ENCODE measurements around the gene SPRYD3. TPM values are rescaled to one million over a fixed set of nuclear protein-coding genes. Genes with fewer than 3 reads are reported as not detected.

Gene SPRYD3
- polyA plus RNA-seq, 1 experiment = 15.4 TPM

DNA sequence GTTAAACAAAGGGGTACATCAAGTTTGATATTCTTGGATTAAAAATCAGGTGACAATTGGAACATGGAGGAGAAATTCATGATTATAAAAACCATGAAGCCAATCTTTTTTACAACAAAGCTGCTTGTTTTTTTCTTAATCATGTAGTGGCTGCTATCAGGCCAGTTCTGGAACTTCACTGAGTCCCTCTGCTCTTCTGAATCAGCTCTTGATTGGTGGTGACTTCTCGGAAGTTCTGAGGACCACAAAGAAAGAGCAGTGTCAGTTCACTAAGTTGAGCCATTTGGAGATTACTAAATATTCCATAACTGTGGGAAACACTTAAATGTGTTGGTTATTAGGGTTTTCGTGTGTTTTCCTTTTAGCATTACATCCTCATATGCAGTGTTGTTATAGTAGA, 64.5 kb downstream of the SPRYD3 start:
- POLR2A ChIA-PET = interaction anchor here (0.7 kb wide), 1 partner anchor 7 kb away, joined by 3 read pairs; no protein-coding TSS in a partner anchor
- Histone ChIP-seq H3K27ac (ENCODE audit: low read depth, low read length) (no peak overlapping the region), H3K9me3 (ENCODE audit: control insufficient read depth, insufficient read depth, low read length) (no peaks in the 10 kb centered on the region), H3K27me3 (ENCODE audit: control insufficient read depth, insufficient read depth, low read length) (no peaks in the 10 kb centered on the region), H3K4me3 (ENCODE audit: low read depth, low read length) (no peak overlapping the region)
- no peak for DNase-seq (ENCODE audit: low read depth, low spot score)
- CTCF ChIA-PET = interaction anchor here (0.6 kb wide), 1 partner anchor 897 kb away, joined by 3 read pairs; no protein-coding TSS in a partner anchor
- TF ChIP-seq, protein P1, sequence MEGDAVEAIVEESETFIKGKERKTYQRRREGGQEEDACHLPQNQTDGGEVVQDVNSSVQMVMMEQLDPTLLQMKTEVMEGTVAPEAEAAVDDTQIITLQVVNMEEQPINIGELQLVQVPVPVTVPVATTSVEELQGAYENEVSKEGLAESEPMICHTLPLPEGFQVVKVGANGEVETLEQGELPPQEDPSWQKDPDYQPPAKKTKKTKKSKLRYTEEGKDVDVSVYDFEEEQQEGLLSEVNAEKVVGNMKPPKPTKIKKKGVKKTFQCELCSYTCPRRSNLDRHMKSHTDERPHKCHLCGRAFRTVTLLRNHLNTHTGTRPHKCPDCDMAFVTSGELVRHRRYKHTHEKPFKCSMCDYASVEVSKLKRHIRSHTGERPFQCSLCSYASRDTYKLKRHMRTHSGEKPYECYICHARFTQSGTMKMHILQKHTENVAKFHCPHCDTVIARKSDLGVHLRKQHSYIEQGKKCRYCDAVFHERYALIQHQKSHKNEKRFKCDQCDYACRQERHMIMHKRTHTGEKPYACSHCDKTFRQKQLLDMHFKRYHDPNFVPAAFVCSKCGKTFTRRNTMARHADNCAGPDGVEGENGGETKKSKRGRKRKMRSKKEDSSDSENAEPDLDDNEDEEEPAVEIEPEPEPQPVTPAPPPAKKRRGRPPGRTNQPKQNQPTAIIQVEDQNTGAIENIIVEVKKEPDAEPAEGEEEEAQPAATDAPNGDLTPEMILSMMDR (IDR thresholded peaks at IDR 0.05; ENCODE audit: low read depth, low read length) = no peak

Small RNAs within 50 kb of the gene (small RNA-seq; reads per million reads assigned to genes)
- gene MIR6757 (ENCODE audit: insufficient read length, low read depth) = not detected

Other genes with a start within 250 kb of the SPRYD3 start
- gene KRT79, start 245.1 kb downstream of the SPRYD3 start, polyA plus RNA-seq (2011; rRNA removed) = 0.04 TPM in 1 of 2 replicates, not detected in the other
- not detected in 2 replicates for gene KRT78, start 230.4 kb downstream of the SPRYD3 start, polyA plus RNA-seq (2011; rRNA removed)
- gene KRT8, start 174.3 kb downstream of the SPRYD3 start, polyA plus RNA-seq (2011; rRNA removed) = 18.2 and 22.1 TPM in 2 replicates
- 71.6 and 85.6 TPM in 2 replicates for gene KRT18, start 130.3 kb downstream of the SPRYD3 start, polyA plus RNA-seq (2011; rRNA removed)
- gene EIF4B, start 72.9 kb downstream of the SPRYD3 start, polyA plus RNA-seq (2011; rRNA removed) = 548 and 645 TPM in 2 replicates
- 23.1 and 31.0 TPM in 2 replicates for gene TNS2, start 29.3 kb downstream of the SPRYD3 start, polyA plus RNA-seq (2011; rRNA removed)
- gene IGFBP6, start 18.3 kb upstream of the SPRYD3 start, polyA plus RNA-seq (2011; rRNA removed) = 182 and 274 TPM in 2 replicates
- gene SOAT2, start 24.1 kb upstream of the SPRYD3 start, polyA plus RNA-seq (2011; rRNA removed) = 0.06 TPM in 1 of 2 replicates, not detected in the other
- gene ZNF740, start 101.3 kb upstream of the SPRYD3 start, polyA plus RNA-seq (2011; rRNA removed) = 20.9 and 21.7 TPM in 2 replicates
- 18.9 and 21.6 TPM in 2 replicates for gene CSAD, start 101.5 kb upstream of the SPRYD3 start, polyA plus RNA-seq (2011; rRNA removed)
- gene ITGB7, start 127.9 kb upstream of the SPRYD3 start, polyA plus RNA-seq (2011; rRNA removed) = 0.15 and 0.19 TPM in 2 replicates
- gene RARG, start 152.8 kb upstream of the SPRYD3 start, polyA plus RNA-seq (2011; rRNA removed) = 20.1 and 25.6 TPM in 2 replicates
- gene ESPL1, start 188.9 kb upstream of the SPRYD3 start, polyA plus RNA-seq (2011; rRNA removed) = 1.6 and 2.1 TPM in 2 replicates
- 970 and 991 TPM in 2 replicates for gene PFDN5, start 216.2 kb upstream of the SPRYD3 start, polyA plus RNA-seq (2011; rRNA removed)
- 47.8 and 63.2 TPM in 2 replicates for gene MYG1, start 220.3 kb upstream of the SPRYD3 start, polyA plus RNA-seq (2011; rRNA removed)
- 40.0 and 46.7 TPM in 2 replicates for gene AAAS, start 242.2 kb upstream of the SPRYD3 start, polyA plus RNA-seq (2011; rRNA removed)

All from AG04450 (cell line).